Measurements from ENCODE around the gene FAM174C. TPM values are rescaled to one million over a fixed set of nuclear protein-coding genes. Genes with fewer than 3 reads are reported as not detected.

Gene FAM174C
- 46.2 to 97.9 TPM (median 81.9 TPM) in 5 replicates for total RNA-seq (2022; extraction: Qiagen RNA extraction; ENCODE audit: low read depth)

GRCh38 chr19:1275260-1275975, at the start of gene FAM174C:
FAM174C (plus strand) TSS chr19:1275530; CDS start chr19:1275550, 20 bp downstream.

GRCh38 chr19:1237754-1238368, 37.5 kb upstream of the FAM174C start, which contains the start of gene CBARP:
CBARP (minus strand) TSS chr19:1238005; CDS start chr19:1236100, 1,905 bp downstream.

GRCh38 chr19:1241417-1242095, 33.8 kb upstream of the FAM174C start, which contains the start of gene ATP5F1D:
ATP5F1D (plus strand) TSS chr19:1241751; CDS start chr19:1241851, 100 bp downstream.

GRCh38 chr19:1248139-1248785, 27.1 kb upstream of the FAM174C start, which contains the start of gene MIDN:
MIDN (plus strand) TSS chr19:1248583; CDS start chr19:1250297, 1,714 bp downstream.

GRCh38 chr19:1269065-1269477, 6.3 kb upstream of the FAM174C start, which contains the start of gene CIRBP:
CIRBP (plus strand) TSS chr19:1269332; CDS start chr19:1270934, 1,602 bp downstream.

GRCh38 chr19:1285737-1286360, 10.5 kb downstream of the FAM174C start, which contains the start of gene EFNA2:
EFNA2 (plus strand) TSS chr19:1285873; CDS start chr19:1286169, 296 bp downstream.

Other genes starting within 250 kb of the FAM174C start
- gene CNN2, start 248.9 kb upstream of the FAM174C start, total RNA-seq (2022; extraction: Qiagen RNA extraction; ENCODE audit: low read depth): 48.1 to 59.4 TPM (median 53.7 TPM) in 5 replicates
- 5.8 to 11.0 TPM (median 7.6 TPM) in 5 replicates for gene ABCA7, start 235.4 kb upstream of the FAM174C start, total RNA-seq (2022; extraction: Qiagen RNA extraction; ENCODE audit: low read depth)
- 1.8 to 2.2 TPM (median 2.0 TPM) in 5 replicates for gene ARHGAP45, start 208.4 kb upstream of the FAM174C start, total RNA-seq (2022; extraction: Qiagen RNA extraction; ENCODE audit: low read depth)
- 175 to 251 TPM (median 234 TPM) in 5 replicates for gene POLR2E, start 180.2 kb upstream of the FAM174C start, total RNA-seq (2022; extraction: Qiagen RNA extraction; ENCODE audit: low read depth)
- 387 to 508 TPM (median 482 TPM) in 5 replicates for gene GPX4, start 171.5 kb upstream of the FAM174C start, total RNA-seq (2022; extraction: Qiagen RNA extraction; ENCODE audit: low read depth)
- gene SBNO2, start 101.3 kb upstream of the FAM174C start, total RNA-seq (2022; extraction: Qiagen RNA extraction; ENCODE audit: low read depth): 31.9 to 52.8 TPM (median 46.5 TPM) in 5 replicates
- gene STK11, start 69.8 kb upstream of the FAM174C start, total RNA-seq (2022; extraction: Qiagen RNA extraction; ENCODE audit: low read depth): 38.1 to 41.5 TPM (median 39.5 TPM) in 5 replicates
- gene CBARP, start 37.5 kb upstream of the FAM174C start, total RNA-seq (2022; extraction: Qiagen RNA extraction; ENCODE audit: low read depth): 2.7 to 4.6 TPM (median 4.4 TPM) in 5 replicates
- 82.0 to 171 TPM (median 161 TPM) in 5 replicates for gene ATP5F1D, start 33.8 kb upstream of the FAM174C start, total RNA-seq (2022; extraction: Qiagen RNA extraction; ENCODE audit: low read depth)
- gene MIDN, start 26.9 kb upstream of the FAM174C start, total RNA-seq (2022; extraction: Qiagen RNA extraction; ENCODE audit: low read depth): 40.2 to 50.8 TPM (median 42.4 TPM) in 5 replicates
- 84.4 to 193 TPM (median 96.4 TPM) in 5 replicates for gene CIRBP, start 6.2 kb upstream of the FAM174C start, total RNA-seq (2022; extraction: Qiagen RNA extraction; ENCODE audit: low read depth)
- gene EFNA2, start 10.3 kb downstream of the FAM174C start, total RNA-seq (2022; extraction: Qiagen RNA extraction; ENCODE audit: low read depth): 0.98 to 2.3 TPM (median 1.7 TPM) in 5 replicates
- gene NDUFS7, start 108.4 kb downstream of the FAM174C start, total RNA-seq (2022; extraction: Qiagen RNA extraction; ENCODE audit: low read depth): 69.3 to 82.1 TPM (median 71.5 TPM) in 5 replicates
- gene GAMT, start 126.0 kb downstream of the FAM174C start, total RNA-seq (2022; extraction: Qiagen RNA extraction; ENCODE audit: low read depth): 22.6 to 42.2 TPM (median 39.2 TPM) in 5 replicates
- 80.7 to 112 TPM (median 102 TPM) in 5 replicates for gene DAZAP1, start 132.1 kb downstream of the FAM174C start, total RNA-seq (2022; extraction: Qiagen RNA extraction; ENCODE audit: low read depth)
- gene RPS15, start 162.9 kb downstream of the FAM174C start, total RNA-seq (2022; extraction: Qiagen RNA extraction; ENCODE audit: low read depth): 1,399 to 2,023 TPM (median 1,902 TPM) in 5 replicates
- gene APC2, start 174.6 kb downstream of the FAM174C start, total RNA-seq (2022; extraction: Qiagen RNA extraction; ENCODE audit: low read depth): 1.3 to 2.0 TPM (median 1.7 TPM) in 5 replicates
- 9.6 to 21.2 TPM (median 17.2 TPM) in 5 replicates for gene C19orf25, start 203.7 kb downstream of the FAM174C start, total RNA-seq (2022; extraction: Qiagen RNA extraction; ENCODE audit: low read depth)
- gene PCSK4, start 214.8 kb downstream of the FAM174C start, total RNA-seq (2022; extraction: Qiagen RNA extraction; ENCODE audit: low read depth): 0.62 to 1.0 TPM (median 0.86 TPM) in 5 replicates
- gene REEP6, start 215.7 kb downstream of the FAM174C start, total RNA-seq (2022; extraction: Qiagen RNA extraction; ENCODE audit: low read depth): 3.0 to 5.5 TPM (median 5.3 TPM) in 5 replicates
- 2.0 to 3.9 TPM (median 3.2 TPM) in 5 replicates for gene ADAMTSL5, start 237.5 kb downstream of the FAM174C start, total RNA-seq (2022; extraction: Qiagen RNA extraction; ENCODE audit: low read depth)
- not detected in 5 replicates for gene PLK5, start 248.5 kb downstream of the FAM174C start, total RNA-seq (2022; extraction: Qiagen RNA extraction; ENCODE audit: low read depth)

Measured in A549 treated with CpdA at 1 μM for 4 hours (cell line).